K562 (cell line): Measurements from ENCODE around the gene CREBL2. TPM values are rescaled to one million over a fixed set of nuclear protein-coding genes. Genes with fewer than 3 reads are reported as not detected.

Experiments used
- ATAC-seq: fragments of 200-7000 bp; cut with Tn5 transposase; 3 replicates; pipeline ENCODE4 v1.9.1; 2020; ENCODE audit warnings: moderate library complexity
- BruUV-seq: library from RNA; stranded (reverse); fragments of 400-500 nt; replicated peaks from 2 replicates; lab custom pipeline; 2021; lab: Mats Ljungman, UMichigan
- CTCF ChIA-PET: fragments of 300-600 bp; formaldehyde crosslinking; extraction: SDS; loops from one replicate; lab custom pipeline; 2021; ENCODE audit warnings: low intra/inter-chr PET ratio; lab: Yijun Ruan, JAX
- POLR2A ChIA-PET: fragments of 300-600, 350-650 bp; sonication (Branson Sonifier 250); formaldehyde crosslinking; extraction: SDS; loops from one replicate; lab custom pipeline; 2021; ENCODE audit warnings: antibody characterized with exemption, inconsistent platforms; lab: Yijun Ruan, JAX
- DNase-seq, 4 experiments: peaks; one replicate each; pipeline versions ENCODE4 v3.0.0 to v3.0.0-alpha.2; 2011 to 2018; ENCODE audit warnings: low spot score in 3 of 4, mixed read lengths in 3 of 4; ENCODE audit errors: extremely low read depth in 1 of 4
- FAIRE-seq: peaks from 2 replicates; lab custom pipeline; 2011; peaks lifted over from hg19 to GRCh38; lab: Jason Lieb, UNC
- H2AFZ ChIP-seq: 2 replicates; pipeline ENCODE4 v1.6.0; 2011; ENCODE audit warnings: low read depth, low read length, control low read depth, inconsistent platforms
- H3K27ac ChIP-seq: fragments of 200-600 bp; 3 replicates; pipeline ENCODE4 v1.8.0; 2011; ENCODE audit warnings: low read depth, mild to moderate bottlenecking, control low read depth, inconsistent platforms, low read length, moderate library complexity, mixed read lengths; ENCODE audit errors: extremely low read depth
- H3K27me3 ChIP-seq, 2 experiments: fragments of 300-600 bp in 1 of 2; 2 replicates in 1 of 2; 3 replicates in 1 of 2; pipeline versions ENCODE4 v1.6.0 to v1.8.0; 2011; ENCODE audit warnings: inconsistent platforms in 2 of 2, low read length in 2 of 2, mild to moderate bottlenecking in 1 of 2, mixed read lengths in 1 of 2, moderate library complexity in 1 of 2; ENCODE audit not compliant: control insufficient read depth in 2 of 2, insufficient read depth in 2 of 2
- H3K36me3 ChIP-seq: fragments of 300-600 bp; 3 replicates; pipeline ENCODE4 v1.8.0; 2011; ENCODE audit warnings: mild to moderate bottlenecking, low read length, inconsistent platforms; ENCODE audit not compliant: control insufficient read depth, insufficient read depth
- H3K4me1 ChIP-seq, 2 experiments: fragments of 200-600 bp in 1 of 2; replicated peaks in 1 of 2; 2 replicates in 1 of 2; 3 replicates in 1 of 2; pipeline versions ENCODE4 v1.5.1 to v1.8.0; 2011; ENCODE audit warnings: inconsistent platforms in 2 of 2, low read length in 2 of 2, mild to moderate bottlenecking in 1 of 2, mixed read lengths in 1 of 2, moderate library complexity in 1 of 2; ENCODE audit not compliant: control insufficient read depth in 2 of 2, insufficient read depth in 2 of 2
- H3K4me2 ChIP-seq: 2 replicates; pipeline ENCODE4 v1.6.1; 2011; ENCODE audit warnings: low read length, control low read depth, inconsistent platforms, mixed read lengths; ENCODE audit not compliant: insufficient read depth
- H3K4me3 ChIP-seq: fragments of 200-600 bp; sonication (generic), shearing (Covaris generic); 2 replicates; pipeline ENCODE4 v1.5.1; 2016; ENCODE audit warnings: control low read depth, inconsistent platforms
- H3K79me2 ChIP-seq: fragments of 200-600 bp; 3 replicates; pipeline ENCODE4 v1.8.0; 2011; ENCODE audit warnings: low read length, inconsistent platforms; ENCODE audit not compliant: control insufficient read depth, insufficient read depth
- H3K9ac ChIP-seq, 2 experiments: 2 replicates each; pipeline versions ENCODE4 v1.6.0 to v1.6.1; 2011; ENCODE audit warnings: low read depth in 2 of 2, low read length in 2 of 2, control low read depth in 1 of 2, inconsistent platforms in 1 of 2, mild to moderate bottlenecking in 1 of 2, mixed read lengths in 1 of 2; ENCODE audit not compliant: insufficient read depth in 1 of 2
- H3K9me1 ChIP-seq: one replicate; pipeline ENCODE4 v1.6.0; 2011; ENCODE audit warnings: inconsistent platforms, mild to moderate bottlenecking, low read length, moderate library complexity; ENCODE audit not compliant: control insufficient read depth, insufficient read depth
- H3K9me3 ChIP-seq: replicated peaks from 2 replicates; pipeline ENCODE4 v1.5.1; 2011; ENCODE audit warnings: low read depth, low read length, inconsistent platforms; ENCODE audit not compliant: control insufficient read depth, insufficient read depth
- H4K20me1 ChIP-seq: replicated peaks from 2 replicates; pipeline ENCODE4 v1.6.1; 2011; ENCODE audit warnings: low read length, inconsistent platforms, mixed read lengths; ENCODE audit not compliant: control insufficient read depth, insufficient read depth
- BRF1 ChIP-seq: IDR thresholded peaks from 3 replicates; pipeline ENCODE4 v1.6.1; 2011; ENCODE audit warnings: borderline replicate concordance, mild to moderate bottlenecking; ENCODE audit not compliant: insufficient read length; ENCODE audit errors: extremely low read depth
- CEBPG ChIP-seq, 3 experiments: fragments of 200-800 bp in 1 of 3; sonication (Bioruptor generic) in 1 of 3; sonication (generic) in 1 of 3; formaldehyde crosslinking in 1 of 3; IDR thresholded peaks in 2 of 3; conservative IDR thresholded peaks in 1 of 3; 2 replicates each; pipeline versions ENCODE4 v1.6.1 to v1.8.0; 2016 to 2022; ENCODE audit warnings: missing compliant biosample characterization in 2 of 3, missing genetic modification characterization in 2 of 3, mild to moderate bottlenecking in 1 of 3, missing genetic modification reagents in 1 of 3
- CHD1 ChIP-seq: fragments of 200-600 bp; sonication (generic); IDR thresholded peaks from one replicate; pipeline ENCODE4 v1.6.1; 2012; ENCODE audit warnings: mild to moderate bottlenecking, moderate library complexity, low read length, inconsistent platforms
- CTCF ChIP-seq, 3 experiments: IDR thresholded peaks in 2 of 3; conservative IDR thresholded peaks in 1 of 3; 2 replicates each; pipeline ENCODE4 v1.5.1; 2011 to 2012; ENCODE audit warnings: low read length in 3 of 3, mild to moderate bottlenecking in 3 of 3, control low read depth in 2 of 3, improper control_type of control experiment in 1 of 3, inconsistent platforms in 1 of 3, low read depth in 1 of 3, mixed read lengths in 1 of 3, moderate library complexity in 1 of 3; ENCODE audit not compliant: insufficient read depth in 2 of 3
- E2F3 ChIP-seq: fragments of 250-450 bp; sonication (Bioruptor Pico); IDR thresholded peaks from 2 replicates; pipeline ENCODE4 v1.4.0; 2020; ENCODE audit warnings: mild to moderate bottlenecking
- NCOA2 ChIP-seq, 2 experiments: fragments of 450-650 bp; IDR thresholded peaks; 2 replicates each; pipeline ENCODE4 v1.6.1; 2018; ENCODE audit warnings: mild to moderate bottlenecking in 2 of 2, moderate library complexity in 1 of 2; ENCODE audit not compliant: partially characterized antibody in 2 of 2
- NFE2L1 ChIP-seq: fragments of 450-650 bp; IDR thresholded peaks from 2 replicates; pipeline ENCODE4 v1.6.1; 2016; ENCODE audit warnings: missing genetic modification characterization, low read depth, mild to moderate bottlenecking, missing compliant biosample characterization, moderate library complexity, borderline replicate concordance
- RAD21 ChIP-seq, 2 experiments: fragments of 250-450 bp in 1 of 2; fragments of 450-650 bp in 1 of 2; sonication (Bioruptor Pico) in 1 of 2; formaldehyde crosslinking in 1 of 2; IDR thresholded peaks in 1 of 2; conservative IDR thresholded peaks in 1 of 2; 2 replicates each; pipeline versions ENCODE4 v1.4.0 to v1.8.0; 2020 to 2022; ENCODE audit warnings: mild to moderate bottlenecking in 2 of 2, moderate library complexity in 1 of 2
- SMC3 ChIP-seq: conservative IDR thresholded peaks from 2 replicates; pipeline ENCODE4 v1.6.1; 2011; ENCODE audit warnings: low read depth, low read length, improper control_type of control experiment; ENCODE audit not compliant: insufficient read depth
- USF2 ChIP-seq: sonication (generic); formaldehyde crosslinking; IDR thresholded peaks from 2 replicates; pipeline ENCODE4 v1.5.0; 2020; ENCODE audit warnings: missing genetic modification reagents
- ZNF77 ChIP-seq: fragments of 250-450 bp; sonication (Bioruptor Pico); IDR thresholded peaks from 2 replicates; pipeline ENCODE4 v1.5.0; 2020
- WGBS: fragments of 100-300 bp; shearing (Covaris generic); methylation state at CpG from one replicate; pipeline ENCODE4 v1.1.6; 2016; ENCODE audit warnings: low coverage, mixed read lengths; ENCODE audit not compliant: insufficient coverage; ENCODE audit errors: missing lambda C conversion rate; 5-methylcytosine and 5-hydroxymethylcytosine counted together
- in situ Hi-C: fragments of 300-500 bp; cut with MboI; formaldehyde crosslinking; loops from 4 replicates; pipeline ENCODE4 v1.15.0; 2018; ENCODE audit warnings: inconsistent platforms, mixed read lengths
- intact Hi-C: fragments of 100-400 bp; cut with micrococcal nuclease; formaldehyde crosslinking; loops from 2 replicates; pipeline ENCODE4 v1.14.2; 2022
- polyA plus RNA-seq, 8 experiments: library from polyadenylated mRNA; depleted of rRNA in 4 of 8; stranded (reverse) in 5 of 8; unstranded in 3 of 8; fragments of >200 nt; fragmentation: Nextera tagmentation in 2 of 8; fragmentation: Illumina TruSeq in 1 of 8; extraction: Ambion mirVana in 2 of 8; extraction: Trizol in 1 of 8; gene quantifications; 2 replicates each; pipeline versions ENCODE4 v1.2.1 to v1.2.3, GENCODE V29; 2011 to 2014; ENCODE audit warnings: inconsistent platforms in 1 of 8, missing spikeins in 1 of 8
- total RNA-seq, 7 experiments: library from RNA; depleted of rRNA in 6 of 7; stranded (reverse); fragments of >200 nt in 6 of 7; fragmentation: Illumina TruSeq in 2 of 7; extraction: Trizol in 2 of 7; gene quantifications; 2 replicates each; pipeline versions ENCODE4 v1.2.1 to v1.2.3, GENCODE V29; 2011 to 2021; ENCODE audit warnings: low replicate concordance in 1 of 7
- TF ChIP-seq, protein P1 (sequence below), 2 experiments: fragments of 450-650 bp in 1 of 2; IDR thresholded peaks; 2 replicates each; pipeline ENCODE4 v1.6.1; 2011 to 2017; ENCODE audit warnings: low read depth in 2 of 2, antibody characterized with exemption in 1 of 2, borderline replicate concordance in 1 of 2, low read length in 1 of 2, mild to moderate bottlenecking in 1 of 2, mixed read lengths in 1 of 2; ENCODE audit not compliant: control insufficient read depth in 1 of 2
- TF ChIP-seq, protein P2 (sequence below): fragments of 450-650 bp; formaldehyde crosslinking; IDR thresholded peaks from 2 replicates; pipeline ENCODE4 v1.4.0; 2022; ENCODE audit warnings: mild to moderate bottlenecking, moderate library complexity

Gene CREBL2
- total and polyA plus RNA-seq, 9 of the 15 experiments (the other 6 are each of a cell fraction or from before 2014, with no cell fraction given) = 1.7 to 7.3 (median 5.2) TPM

DNA sequence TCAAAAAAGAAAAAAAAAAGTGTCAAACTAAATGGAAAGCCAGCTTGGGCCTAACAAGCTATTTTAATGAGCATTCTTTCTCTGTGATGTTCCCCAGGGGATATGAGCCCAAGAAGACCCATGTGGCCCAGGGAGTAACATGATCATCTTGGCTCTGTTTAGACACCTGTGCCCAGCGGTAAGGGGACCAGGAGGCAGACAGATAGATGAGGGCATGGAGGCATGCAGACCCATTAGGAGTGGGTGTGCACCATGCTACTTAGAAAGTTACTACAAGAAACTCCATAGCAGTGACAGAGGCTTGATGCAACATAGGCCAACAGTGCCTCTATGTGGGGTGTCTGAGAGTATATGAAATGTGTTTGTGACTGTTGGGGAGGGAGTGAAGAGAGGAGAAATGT lies 3.1 kb upstream of the CREBL2 start:
- in situ Hi-C loops (no loop called here), intact Hi-C loops (loop anchor here (1.0 kb wide), 1 partner anchor 232 kb away; no protein-coding TSS in a partner anchor)
- H3K27ac ChIP-seq = no peak overlapping the region
- no peak overlapping the region for H3K9ac ChIP-seq
- POLR2A ChIA-PET = no interaction called here
- CTCF ChIA-PET = no interaction called here
- H2AFZ ChIP-seq = no peak overlapping the region
- no peaks in the 10 kb centered on the region for H3K36me3 ChIP-seq
- H3K4me2 ChIP-seq = no peak overlapping the region
- peak in 2 of 4 experiments; percentile 9 to 14 for DNase-seq
- TF ChIP-seq SMC3 = 0 out of 2 replicates have a peak, but pooled peaks have one; percentile 7
- no peak for TF ChIP-seq CHD1
- TF ChIP-seq NFE2L1 (tag) = no peak
- TF ChIP-seq ZNF77 (CRISPR knock-in tag) = no peak
- TF ChIP-seq, protein P1, sequence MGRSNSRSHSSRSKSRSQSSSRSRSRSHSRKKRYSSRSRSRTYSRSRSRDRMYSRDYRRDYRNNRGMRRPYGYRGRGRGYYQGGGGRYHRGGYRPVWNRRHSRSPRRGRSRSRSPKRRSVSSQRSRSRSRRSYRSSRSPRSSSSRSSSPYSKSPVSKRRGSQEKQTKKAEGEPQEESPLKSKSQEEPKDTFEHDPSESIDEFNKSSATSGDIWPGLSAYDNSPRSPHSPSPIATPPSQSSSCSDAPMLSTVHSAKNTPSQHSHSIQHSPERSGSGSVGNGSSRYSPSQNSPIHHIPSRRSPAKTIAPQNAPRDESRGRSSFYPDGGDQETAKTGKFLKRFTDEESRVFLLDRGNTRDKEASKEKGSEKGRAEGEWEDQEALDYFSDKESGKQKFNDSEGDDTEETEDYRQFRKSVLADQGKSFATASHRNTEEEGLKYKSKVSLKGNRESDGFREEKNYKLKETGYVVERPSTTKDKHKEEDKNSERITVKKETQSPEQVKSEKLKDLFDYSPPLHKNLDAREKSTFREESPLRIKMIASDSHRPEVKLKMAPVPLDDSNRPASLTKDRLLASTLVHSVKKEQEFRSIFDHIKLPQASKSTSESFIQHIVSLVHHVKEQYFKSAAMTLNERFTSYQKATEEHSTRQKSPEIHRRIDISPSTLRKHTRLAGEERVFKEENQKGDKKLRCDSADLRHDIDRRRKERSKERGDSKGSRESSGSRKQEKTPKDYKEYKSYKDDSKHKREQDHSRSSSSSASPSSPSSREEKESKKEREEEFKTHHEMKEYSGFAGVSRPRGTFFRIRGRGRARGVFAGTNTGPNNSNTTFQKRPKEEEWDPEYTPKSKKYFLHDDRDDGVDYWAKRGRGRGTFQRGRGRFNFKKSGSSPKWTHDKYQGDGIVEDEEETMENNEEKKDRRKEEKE (IDR thresholded peaks at IDR 0.05; ENCODE audit: borderline replicate concordance in 1 of 2, control insufficient read depth in 1 of 2, low read depth in 2 of 2, low read length in 1 of 2) = no peak
- no peak for TF ChIP-seq E2F3 (CRISPR knock-in tag)
- TF ChIP-seq NCOA2 (IDR thresholded peaks at IDR 0.05; ENCODE audit: partially characterized antibody in 2 of 2) = no peak
- 0 out of 2 replicates have a peak, but pooled peaks have one; percentile 17 for TF ChIP-seq CEBPG (CRISPR knock-in tag; IDR thresholded peaks at IDR 0.05)
- TF ChIP-seq CEBPG (tag; conservative IDR thresholded peaks at IDR 0.05 in 1 of 2, IDR thresholded peaks at IDR 0.05 in 1 of 2) = no peak
- TF ChIP-seq RAD21 (CRISPR knock-in tag; conservative IDR thresholded peaks at IDR 0.05 in 1 of 2, IDR thresholded peaks at IDR 0.05 in 1 of 2) = peak in 1 of 2 experiments; percentile 52; a peak in 3 of 4 replicates
- TF ChIP-seq, protein P2, sequence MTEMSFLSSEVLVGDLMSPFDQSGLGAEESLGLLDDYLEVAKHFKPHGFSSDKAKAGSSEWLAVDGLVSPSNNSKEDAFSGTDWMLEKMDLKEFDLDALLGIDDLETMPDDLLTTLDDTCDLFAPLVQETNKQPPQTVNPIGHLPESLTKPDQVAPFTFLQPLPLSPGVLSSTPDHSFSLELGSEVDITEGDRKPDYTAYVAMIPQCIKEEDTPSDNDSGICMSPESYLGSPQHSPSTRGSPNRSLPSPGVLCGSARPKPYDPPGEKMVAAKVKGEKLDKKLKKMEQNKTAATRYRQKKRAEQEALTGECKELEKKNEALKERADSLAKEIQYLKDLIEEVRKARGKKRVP (CRISPR knock-in tag) = no peak
- TF ChIP-seq USF2 (CRISPR knock-in tag) = no peak
- peak in 1 of 3 experiments; percentile 44; a peak in 2 of 6 replicates for TF ChIP-seq CTCF (IDR thresholded peaks at IDR 0.05 in 2 of 3, conservative IDR thresholded peaks at IDR 0.05 in 1 of 3; ENCODE audit: insufficient read depth in 2 of 3, low read depth in 1 of 3, low read length in 3 of 3)
- TF ChIP-seq BRF1 = no peak
- TF ChIP-seq, all 486 proteins: peak for 4
- Histone ChIP-seq H4K20me1 (no peaks in the 10 kb centered on the region), H3K9me1 (no peaks in the 10 kb centered on the region), H3K27me3 (no peaks in the 10 kb centered on the region), H3K79me2 (no peaks in the 10 kb centered on the region), H3K4me3 (no peak overlapping the region), H3K9me3 (no peaks in the 10 kb centered on the region), H3K4me1 (peaks cover 0 to 11% of the 10 kb centered on the region in 2 experiments; a peak in 3 of 5 replicates)
- BruUV-seq = no TSS peak
- FAIRE-seq (no peak), ATAC-seq (0 out of 3 replicates have a peak, but pooled peaks have one; percentile 8)
- 67% methylated on average over 1 of the region's 1 CpG for WGBS
